NCI-H1417 (cell line): ENCODE measurements around the gene GAS7.

ENCODE experiments used
- DNase-seq, 3 experiments: peaks; one replicate each; lab custom pipeline; 2025; lab: John Stamatoyannopoulos, UW

Gene GAS7

GRCh38 chr17:9916108-9916507 lies 282.3 kb downstream of the GAS7 start:
- DNase-seq, result no peak

- DNase-seq, result no peak
Observed at GRCh38 chr17:9913476-9913875, 284.9 kb downstream of the GAS7 start.

DNA sequence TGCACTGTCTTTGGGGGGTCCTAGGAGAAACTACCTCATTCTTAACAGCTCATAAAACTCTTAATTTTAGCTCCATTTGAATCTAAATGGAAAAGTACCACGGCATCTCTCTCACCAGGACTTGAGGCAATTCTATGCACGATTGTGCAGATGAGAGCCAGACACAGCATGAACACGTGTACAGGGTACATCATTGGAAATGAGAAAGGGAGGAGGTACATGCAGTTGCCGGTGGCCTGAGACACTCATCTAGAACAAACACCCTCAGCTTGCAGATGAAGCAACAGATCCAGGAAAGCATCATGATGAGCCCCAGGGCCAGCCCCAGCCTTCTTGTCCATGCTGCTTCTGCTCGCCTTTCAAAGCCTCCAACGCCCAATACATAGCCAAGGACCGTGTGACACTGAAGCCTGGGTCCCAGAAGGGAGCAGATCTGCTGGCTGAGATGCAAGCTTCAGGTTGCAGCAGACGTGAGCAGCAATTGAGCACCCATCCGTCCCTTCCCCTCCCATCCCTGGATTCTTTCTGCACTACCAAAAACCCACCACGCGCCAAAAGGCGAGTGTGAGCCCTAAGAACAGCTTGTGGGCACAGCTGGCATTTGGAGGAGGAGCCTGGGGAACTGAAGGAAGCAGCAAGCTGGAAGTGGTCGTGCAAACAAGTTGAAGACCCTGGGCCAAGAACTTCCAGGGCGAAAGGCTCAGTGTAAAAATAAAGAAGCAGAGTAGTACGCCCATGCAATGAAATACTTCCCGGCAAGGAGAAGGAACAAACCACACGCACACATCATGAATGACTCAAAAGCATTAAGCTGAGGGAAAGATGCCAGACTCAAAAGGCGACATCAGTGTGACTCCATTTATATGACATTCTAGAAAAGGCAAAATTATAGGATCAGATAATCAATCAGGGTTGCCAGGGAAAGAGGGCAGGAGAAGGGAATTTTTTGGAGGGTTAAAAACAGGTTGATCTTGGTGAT lies 286.0 kb downstream of the GAS7 start:
- DNase-seq, result no peak

DNA sequence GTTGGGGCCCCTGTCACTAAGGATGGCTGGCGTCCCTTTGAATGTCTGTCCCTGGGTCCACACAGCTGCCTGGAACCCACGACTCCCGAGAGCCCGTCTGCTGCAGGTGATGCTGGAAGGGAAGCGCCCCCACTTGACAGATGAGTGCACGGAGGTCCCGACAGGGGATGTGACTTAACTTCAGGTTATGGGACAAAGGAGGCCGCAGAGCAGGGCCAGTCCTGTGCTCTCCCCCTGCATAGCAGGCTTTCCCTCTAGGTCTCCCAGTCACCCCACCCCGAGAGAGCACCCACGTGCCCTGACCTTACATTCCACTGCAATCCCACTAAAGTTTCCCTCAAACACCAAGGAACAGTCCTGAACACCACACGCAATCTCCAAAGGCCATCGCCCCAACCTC lies 287.3 kb downstream of the GAS7 start:
- DNase-seq, result no peak

DNA sequence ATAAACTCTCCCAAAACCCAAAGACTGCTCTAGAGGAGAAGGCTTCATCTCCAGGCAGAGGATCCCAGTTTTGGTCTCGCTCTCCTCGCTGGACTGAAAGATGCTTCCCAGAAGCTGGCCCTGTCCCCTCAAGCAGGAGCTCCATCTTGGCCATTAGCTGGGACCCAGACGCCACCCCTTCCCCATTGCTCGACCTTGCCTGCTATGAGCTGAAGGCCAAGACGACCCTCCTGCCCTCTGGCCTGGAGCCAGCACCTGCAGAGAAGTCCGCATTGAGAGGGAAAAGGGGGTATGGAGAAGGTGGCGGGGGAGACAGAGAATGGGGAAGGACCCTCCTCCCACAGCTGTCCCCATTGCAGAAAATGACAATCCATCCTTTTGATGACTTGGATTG lies 289.8 kb downstream of the GAS7 start:
- no peak for DNase-seq

GRCh38 chr17:9907883-9908648 lies 290.3 kb downstream of the GAS7 start:
- DNase-seq, result no peak

- DNase-seq, result no peak
Observed at GRCh38 chr17:9907131-9907530, 291.3 kb downstream of the GAS7 start.

- DNase-seq, result no peak
Observed at GRCh38 chr17:9906616-9907015, 291.8 kb downstream of the GAS7 start.

DNA sequence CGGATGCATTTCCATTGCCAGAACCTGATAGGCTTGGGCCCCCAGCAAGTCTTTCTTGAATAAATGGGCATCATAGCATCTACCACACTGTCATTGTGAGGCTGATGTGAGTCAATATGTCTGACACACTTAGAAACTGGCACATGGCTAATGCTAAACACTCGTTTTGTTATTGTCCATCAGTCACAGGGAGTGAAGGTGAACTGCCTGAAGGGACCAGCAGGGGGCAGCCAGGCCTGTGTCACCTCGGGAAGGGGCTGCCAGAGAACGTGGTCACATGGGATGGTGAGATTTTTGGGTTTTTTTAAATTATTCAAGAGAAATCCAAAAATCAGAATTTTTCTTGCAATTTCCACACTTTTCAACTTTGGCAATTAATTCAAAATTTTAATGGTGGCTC lies 292.5 kb downstream of the GAS7 start:
- no peak for DNase-seq

DNA sequence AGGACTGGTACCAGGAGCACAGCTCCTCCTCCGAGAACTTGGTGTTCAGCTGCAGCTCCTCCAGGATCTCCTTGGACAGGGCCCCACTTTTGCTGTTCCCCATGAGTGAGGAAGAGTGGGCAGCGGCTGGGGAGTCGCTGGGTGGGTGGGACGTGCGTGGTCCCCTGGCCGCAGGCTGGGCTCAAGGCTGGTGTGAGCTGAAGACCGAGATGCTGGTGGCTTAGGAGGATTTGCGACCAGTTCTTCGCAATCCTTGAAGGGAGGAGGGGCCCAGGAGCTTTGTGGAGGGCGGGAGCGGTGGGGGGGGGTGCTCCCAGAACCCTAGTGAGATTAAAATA lies 293.4 kb downstream of the GAS7 start, which contains the start of gene RCVRN:
Gene RCVRN (minus strand): TSS at position 194 of the 338 bp plus-strand sequence. CDS start 91 bp downstream, at position 103.
- DNase-seq, result no peak

DNA sequence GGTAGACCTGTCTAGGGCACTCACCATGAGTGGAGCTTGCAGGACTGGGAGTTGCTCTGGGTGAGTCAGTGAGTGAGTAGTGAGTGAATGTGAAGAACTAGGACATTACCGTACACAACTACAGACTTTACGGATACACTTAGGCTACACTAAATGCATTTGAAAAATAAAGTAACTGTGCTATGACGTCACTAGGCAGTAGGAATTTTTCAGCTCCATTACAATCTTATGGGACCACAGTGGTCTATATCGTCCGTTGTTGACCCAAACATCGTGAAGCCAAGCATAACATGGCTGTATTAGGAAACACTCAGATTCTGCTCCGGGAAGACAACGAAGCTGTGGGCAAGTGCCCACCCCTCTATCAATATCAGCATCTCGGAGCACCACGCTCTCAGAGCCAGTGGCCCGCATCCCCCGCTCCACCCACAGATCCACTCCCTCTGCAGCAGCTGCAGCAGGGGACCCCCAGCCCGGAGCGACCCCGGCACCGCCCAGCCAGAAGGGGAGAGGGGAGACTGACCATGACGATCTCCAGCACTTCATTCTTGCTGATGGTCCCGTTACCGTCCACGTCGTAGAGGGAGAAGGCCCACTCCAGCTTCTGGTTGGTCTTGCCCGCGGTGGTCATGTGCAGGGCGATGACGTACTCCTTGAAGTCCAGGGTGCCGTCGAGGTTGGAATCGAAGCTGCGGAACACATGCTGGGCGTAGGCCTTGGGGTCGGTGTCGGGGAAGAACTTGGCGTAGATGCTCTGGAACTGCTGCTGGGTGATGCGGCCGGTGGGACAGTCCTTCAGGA lies 293.9 kb downstream of the GAS7 start:
- DNase-seq, result no peak

DNA sequence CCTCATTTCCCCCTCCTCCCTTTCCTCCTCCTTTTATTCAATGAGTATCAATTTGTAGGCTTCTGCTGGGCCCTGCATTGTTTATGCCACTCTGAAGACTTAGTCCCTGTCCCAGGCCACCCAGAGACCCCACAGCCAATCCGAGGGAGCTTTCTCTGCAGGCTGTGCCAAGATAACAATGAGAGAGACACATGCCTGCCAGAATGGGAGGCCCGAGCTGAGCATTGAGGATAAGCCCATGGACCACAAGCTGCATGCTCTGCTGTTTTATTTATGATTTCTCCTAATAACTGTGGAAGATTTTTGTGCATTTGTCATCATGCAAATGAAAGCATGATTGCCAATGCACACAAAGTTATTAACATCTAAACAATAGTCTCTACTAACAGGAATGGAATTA lies 296.3 kb downstream of the GAS7 start:
- DNase-seq, result no peak

- DNase-seq, result no peak
Observed at GRCh38 chr17:9900784-9901183, 297.6 kb downstream of the GAS7 start.

DNA sequence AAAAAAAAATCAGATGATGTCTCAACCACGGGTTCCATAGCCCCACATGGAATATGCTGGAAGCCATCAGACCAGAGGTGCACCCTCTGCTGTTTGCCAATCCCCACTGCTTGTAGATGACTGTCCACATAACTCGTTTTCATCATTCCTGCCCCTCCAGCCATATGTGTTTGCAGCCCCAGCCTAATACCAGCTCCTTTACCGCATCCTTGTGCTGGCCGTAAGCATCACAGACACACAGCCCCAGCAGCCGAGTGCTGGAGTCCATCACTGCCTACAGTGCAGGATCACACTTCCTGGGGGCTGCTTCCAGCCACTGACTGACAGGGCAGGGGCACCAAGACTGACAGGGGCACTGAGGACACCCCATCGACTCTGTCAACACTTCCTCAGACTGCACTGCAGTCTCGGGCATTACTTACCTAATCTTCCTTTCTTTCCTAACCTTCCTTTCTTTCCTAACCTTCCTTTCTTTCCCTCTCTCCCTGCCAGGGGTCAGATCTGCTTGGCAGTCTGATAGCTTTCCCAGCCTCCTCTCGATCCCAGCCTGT lies 298.3 kb downstream of the GAS7 start:
- DNase-seq, result no peak

GRCh38 chr17:9899280-9900043 lies 298.9 kb downstream of the GAS7 start:
- no peak for DNase-seq

- no peak for DNase-seq
Observed at GRCh38 chr17:9898812-9899211, 299.6 kb downstream of the GAS7 start.

GRCh38 chr17:9897372-9897968 lies 300.9 kb downstream of the GAS7 start:
- DNase-seq, result no peak

DNA sequence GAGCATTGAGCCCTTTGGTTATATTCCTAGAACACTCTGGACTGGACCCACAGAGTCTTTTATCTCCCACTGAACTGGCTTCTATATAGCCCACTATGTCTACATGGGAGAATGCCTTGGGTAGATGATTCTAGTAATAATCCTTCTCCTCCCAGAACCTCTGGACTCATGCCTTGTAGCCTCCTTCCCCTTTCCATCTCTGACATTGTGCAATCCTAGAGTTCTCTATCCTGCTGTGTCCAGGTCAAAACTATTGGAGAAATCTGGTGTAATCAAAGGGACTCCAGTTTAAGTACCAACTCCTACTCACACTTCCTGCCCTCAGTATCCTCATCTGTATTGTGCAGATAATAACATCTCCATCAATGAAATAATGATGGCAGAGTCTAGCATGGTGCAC lies 302.5 kb downstream of the GAS7 start:
- DNase-seq, result no peak

GRCh38 chr17:9894231-9894630 lies 304.2 kb downstream of the GAS7 start:
- DNase-seq, result no peak

DNA sequence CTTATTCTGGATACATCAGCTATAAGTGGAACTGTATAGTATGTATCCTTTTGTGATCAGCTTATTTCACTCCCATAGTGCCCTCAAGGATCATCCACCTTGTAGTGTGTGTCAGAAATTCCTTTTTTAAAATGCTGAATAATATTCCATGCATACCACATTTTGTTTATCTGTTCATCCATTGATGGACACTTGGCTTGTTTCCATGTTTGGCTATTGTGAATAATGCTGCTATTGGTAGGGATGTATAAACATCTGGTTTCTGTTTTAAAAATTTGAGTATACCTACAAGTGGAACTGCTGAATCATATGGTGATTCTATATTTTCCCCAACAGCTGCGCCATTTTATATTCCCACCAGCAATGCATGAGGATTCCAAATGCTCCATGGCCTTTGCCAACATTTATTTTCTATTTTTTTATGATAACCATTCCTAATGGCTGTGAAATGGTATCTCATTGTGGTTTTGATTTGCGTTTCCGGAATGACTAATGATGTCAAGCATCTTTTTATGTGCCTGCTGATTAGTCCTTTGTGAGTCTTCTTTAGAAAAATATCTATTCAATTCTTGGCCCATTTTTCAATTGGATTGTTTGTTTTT lies 304.9 kb downstream of the GAS7 start:
- DNase-seq, result no peak
